ENCODE measurements around the gene CD81. TPM values are rescaled to one million over a fixed set of nuclear protein-coding genes. Genes with fewer than 3 reads are reported as not detected.

Gene CD81
- total RNA-seq, 1 experiment from 2014 or later: 237 TPM

- ATAC-seq (no peak), DNase-seq (ENCODE audit: low spot score) (no peak)
- no peak for TF ChIP-seq CREM (CRISPR knock-in tag; IDR thresholded peaks at IDR 0.05)
- no peak for TF ChIP-seq FOXP4 (CRISPR knock-in tag; IDR thresholded peaks at IDR 0.05)
- TF ChIP-seq, protein P1, sequence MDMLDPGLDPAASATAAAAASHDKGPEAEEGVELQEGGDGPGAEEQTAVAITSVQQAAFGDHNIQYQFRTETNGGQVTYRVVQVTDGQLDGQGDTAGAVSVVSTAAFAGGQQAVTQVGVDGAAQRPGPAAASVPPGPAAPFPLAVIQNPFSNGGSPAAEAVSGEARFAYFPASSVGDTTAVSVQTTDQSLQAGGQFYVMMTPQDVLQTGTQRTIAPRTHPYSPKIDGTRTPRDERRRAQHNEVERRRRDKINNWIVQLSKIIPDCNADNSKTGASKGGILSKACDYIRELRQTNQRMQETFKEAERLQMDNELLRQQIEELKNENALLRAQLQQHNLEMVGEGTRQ (CRISPR knock-in tag; IDR thresholded peaks at IDR 0.05): no peak
- TF ChIP-seq ZMAT4 (CRISPR knock-in tag; IDR thresholded peaks at IDR 0.05): no peak
- TF ChIP-seq SMAD3 (CRISPR knock-in tag; IDR thresholded peaks at IDR 0.05; ENCODE audit: borderline replicate concordance): no peak
- no peak for TF ChIP-seq IRF1 (CRISPR knock-in tag; IDR thresholded peaks at IDR 0.05)
- TF ChIP-seq, protein P2, sequence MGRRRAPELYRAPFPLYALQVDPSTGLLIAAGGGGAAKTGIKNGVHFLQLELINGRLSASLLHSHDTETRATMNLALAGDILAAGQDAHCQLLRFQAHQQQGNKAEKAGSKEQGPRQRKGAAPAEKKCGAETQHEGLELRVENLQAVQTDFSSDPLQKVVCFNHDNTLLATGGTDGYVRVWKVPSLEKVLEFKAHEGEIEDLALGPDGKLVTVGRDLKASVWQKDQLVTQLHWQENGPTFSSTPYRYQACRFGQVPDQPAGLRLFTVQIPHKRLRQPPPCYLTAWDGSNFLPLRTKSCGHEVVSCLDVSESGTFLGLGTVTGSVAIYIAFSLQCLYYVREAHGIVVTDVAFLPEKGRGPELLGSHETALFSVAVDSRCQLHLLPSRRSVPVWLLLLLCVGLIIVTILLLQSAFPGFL (CRISPR knock-in tag; IDR thresholded peaks at IDR 0.05; ENCODE audit: borderline replicate concordance): no peak
- TF ChIP-seq FOXK1 (CRISPR knock-in tag; IDR thresholded peaks at IDR 0.05): no peak
- TF ChIP-seq SOX15 (CRISPR knock-in tag; IDR thresholded peaks at IDR 0.05): no peak
- TF ChIP-seq CBFB (CRISPR knock-in tag; IDR thresholded peaks at IDR 0.05; ENCODE audit: low read depth): no peak
- no peak for TF ChIP-seq USF1 (CRISPR knock-in tag; IDR thresholded peaks at IDR 0.05)
- TF ChIP-seq, protein P3, sequence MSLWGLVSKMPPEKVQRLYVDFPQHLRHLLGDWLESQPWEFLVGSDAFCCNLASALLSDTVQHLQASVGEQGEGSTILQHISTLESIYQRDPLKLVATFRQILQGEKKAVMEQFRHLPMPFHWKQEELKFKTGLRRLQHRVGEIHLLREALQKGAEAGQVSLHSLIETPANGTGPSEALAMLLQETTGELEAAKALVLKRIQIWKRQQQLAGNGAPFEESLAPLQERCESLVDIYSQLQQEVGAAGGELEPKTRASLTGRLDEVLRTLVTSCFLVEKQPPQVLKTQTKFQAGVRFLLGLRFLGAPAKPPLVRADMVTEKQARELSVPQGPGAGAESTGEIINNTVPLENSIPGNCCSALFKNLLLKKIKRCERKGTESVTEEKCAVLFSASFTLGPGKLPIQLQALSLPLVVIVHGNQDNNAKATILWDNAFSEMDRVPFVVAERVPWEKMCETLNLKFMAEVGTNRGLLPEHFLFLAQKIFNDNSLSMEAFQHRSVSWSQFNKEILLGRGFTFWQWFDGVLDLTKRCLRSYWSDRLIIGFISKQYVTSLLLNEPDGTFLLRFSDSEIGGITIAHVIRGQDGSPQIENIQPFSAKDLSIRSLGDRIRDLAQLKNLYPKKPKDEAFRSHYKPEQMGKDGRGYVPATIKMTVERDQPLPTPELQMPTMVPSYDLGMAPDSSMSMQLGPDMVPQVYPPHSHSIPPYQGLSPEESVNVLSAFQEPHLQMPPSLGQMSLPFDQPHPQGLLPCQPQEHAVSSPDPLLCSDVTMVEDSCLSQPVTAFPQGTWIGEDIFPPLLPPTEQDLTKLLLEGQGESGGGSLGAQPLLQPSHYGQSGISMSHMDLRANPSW (CRISPR knock-in tag; conservative IDR thresholded peaks at IDR 0.05; ENCODE audit: low read depth): no peak
- no peak for TF ChIP-seq GRHL2 (CRISPR knock-in tag; IDR thresholded peaks at IDR 0.05; ENCODE audit: insufficient replicate concordance, severe bottlenecking)
- TF ChIP-seq TCF7 (CRISPR knock-in tag; IDR thresholded peaks at IDR 0.05; ENCODE audit: low read depth): no peak
- TF ChIP-seq ESRRA (CRISPR knock-in tag; IDR thresholded peaks at IDR 0.05; ENCODE audit: borderline replicate concordance): no peak
- no peak for TF ChIP-seq NFYB (CRISPR knock-in tag; conservative IDR thresholded peaks at IDR 0.05; ENCODE audit: low read depth)
- no peak overlapping the region for H3K27ac Mint-ChIP-seq
- no peaks in the 10 kb centered on the region for H3K4me1 Mint-ChIP-seq
- ChIA-PET CTCF (no interaction called here), POLR2A (no interaction called here)
- H3K27me3 Mint-ChIP-seq (ENCODE audit: low read depth): peaks cover 40% of the 10 kb centered on the region
- no peaks in the 10 kb centered on the region for H3K36me3 Mint-ChIP-seq
- no peak overlapping the region for H3K4me3 Mint-ChIP-seq
- H3K9me3 Mint-ChIP-seq: peaks cover 5% of the 10 kb centered on the region
Observed at GRCh38 chr11:2435288-2436012, 58.3 kb downstream of the CD81 start.

All from WTC11 (cell line).